SK-N-MC (cell line): ENCODE measurements around the gene DGUOK.
A peak's percentile ranks its signal among the peaks of the same experiment; 100 is the strongest.

Experiments
- DNase-seq: peaks from one replicate; pipeline ENCODE4 v3.0.0-alpha.2; 2011; ENCODE audit warnings: low read depth, low spot score
- H3K27ac ChIP-seq: fragments of 200-600 bp; sonication (generic); 2 replicates; pipeline ENCODE4 v1.5.1; 2016; ENCODE audit warnings: mixed run types
- H3K36me3 ChIP-seq: fragments of 200-600 bp; sonication (generic); 2 replicates; pipeline ENCODE4 v1.6.1; 2017; ENCODE audit warnings: antibody characterized with exemption, low read length, mixed read lengths; ENCODE audit not compliant: insufficient read depth
- H3K4me3 ChIP-seq: fragments of 200-600 bp; sonication (generic); 2 replicates; pipeline ENCODE4 v1.5.1; 2016
- H3K9ac ChIP-seq: fragments of 200-600 bp; sonication (generic); 2 replicates; pipeline ENCODE4 v1.8.0; 2017; ENCODE audit warnings: mixed run types, mixed read lengths; ENCODE audit not compliant: insufficient read length
- H3K9me3 ChIP-seq: fragments of 200-600 bp; sonication (generic); 2 replicates; pipeline ENCODE4 v1.6.1; 2017; ENCODE audit warnings: low read depth, mild to moderate bottlenecking, antibody characterized with exemption, low read length, moderate library complexity, mixed read lengths
- EZH2 ChIP-seq: fragments of 200-600 bp; sonication (generic); IDR thresholded peaks from one replicate; pipeline ENCODE4 v1.6.1; 2017; ENCODE audit warnings: antibody characterized with exemption
- FOXP2 ChIP-seq: optimal IDR thresholded peaks from 2 replicates; pipeline ENCODE3; 2011; ENCODE audit warnings: mild to moderate bottlenecking, moderate library complexity; ENCODE audit not compliant: insufficient read depth; ENCODE audit errors: extremely low read length, control extremely low read depth
- POLR2AphosphoS5 ChIP-seq: IDR thresholded peaks from 2 replicates; pipeline ENCODE4 v1.6.1; 2012; ENCODE audit warnings: mild to moderate bottlenecking, low read depth, low read length, borderline replicate concordance

Gene DGUOK

GRCh38 chr2:73961823-73962615 is 35.3 kb downstream of the DGUOK start:
- DNase-seq = no peak
- TF ChIP-seq FOXP2 (no peak), POLR2AphosphoS5 (no peak), EZH2 (no peak)
- Histone ChIP-seq H3K27ac (no peak overlapping the region), H3K9me3 (no peaks in the 10 kb centered on the region), H3K36me3 (peaks cover 28% of the 10 kb centered on the region), H3K4me3 (no peak overlapping the region), H3K9ac (no peak overlapping the region)

- Histone ChIP-seq H3K36me3 (peaks cover 22% of the 10 kb centered on the region), H3K27ac (no peak overlapping the region), H3K4me3 (no peak overlapping the region), H3K9me3 (no peaks in the 10 kb centered on the region), H3K9ac (no peak overlapping the region)
- TF ChIP-seq EZH2 (no peak), POLR2AphosphoS5 (no peak), FOXP2 (no peak)
- no peak for DNase-seq
Observed at GRCh38 chr2:73962798-73963197, 36.1 kb downstream of the DGUOK start.

- H3K36me3 ChIP-seq = peaks cover 14% of the 10 kb centered on the region
- H3K27ac ChIP-seq = no peak overlapping the region
- H3K9me3 ChIP-seq = no peaks in the 10 kb centered on the region
- H3K4me3 ChIP-seq = no peak overlapping the region
- no peak for DNase-seq
- TF ChIP-seq POLR2AphosphoS5 = no peak
- TF ChIP-seq EZH2 = no peak
- TF ChIP-seq FOXP2 = no peak
- H3K9ac ChIP-seq = no peak overlapping the region
Observed at GRCh38 chr2:73963385-73964120, 36.9 kb downstream of the DGUOK start.

- Histone ChIP-seq H3K27ac (no peak overlapping the region), H3K4me3 (no peak overlapping the region), H3K9ac (no peak overlapping the region), H3K36me3 (peaks cover 7% of the 10 kb centered on the region), H3K9me3 (no peaks in the 10 kb centered on the region)
- TF ChIP-seq POLR2AphosphoS5 (no peak), FOXP2 (no peak), EZH2 (no peak)
- no peak for DNase-seq
Observed at GRCh38 chr2:73964223-73964622, 37.5 kb downstream of the DGUOK start.

- H3K9ac ChIP-seq = no peak overlapping the region
- H3K36me3 ChIP-seq = no peaks in the 10 kb centered on the region
- no peaks in the 10 kb centered on the region for H3K9me3 ChIP-seq
- no peak for DNase-seq
- H3K27ac ChIP-seq = no peak overlapping the region
- TF ChIP-seq FOXP2 = no peak
- no peak overlapping the region for H3K4me3 ChIP-seq
Observed at GRCh38 chr2:73965053-73965452, 38.4 kb downstream of the DGUOK start.

- Histone ChIP-seq H3K27ac (no peak overlapping the region), H3K9ac (no peak overlapping the region), H3K36me3 (no peaks in the 10 kb centered on the region), H3K9me3 (no peaks in the 10 kb centered on the region), H3K4me3 (no peak overlapping the region)
- no peak for TF ChIP-seq POLR2AphosphoS5
- no peak for TF ChIP-seq FOXP2
- no peak for TF ChIP-seq EZH2
- DNase-seq = no peak
Observed at GRCh38 chr2:73968357-73968937, 41.8 kb downstream of the DGUOK start.

GRCh38 chr2:73969356-73969755 is 42.7 kb downstream of the DGUOK start:
- Histone ChIP-seq H3K9me3 (no peaks in the 10 kb centered on the region), H3K36me3 (no peaks in the 10 kb centered on the region), H3K27ac (no peak overlapping the region), H3K4me3 (no peak overlapping the region), H3K9ac (no peak overlapping the region)
- DNase-seq = no peak
- TF ChIP-seq FOXP2 (no peak), POLR2AphosphoS5 (no peak), EZH2 (no peak)

GRCh38 chr2:73970141-73970803 is 43.6 kb downstream of the DGUOK start:
- Histone ChIP-seq H3K27ac (peak overlapping the region; percentile 39; the same call in 1 of the 2 replicates), H3K9ac (no peak overlapping the region), H3K9me3 (no peaks in the 10 kb centered on the region), H3K4me3 (no peak overlapping the region), H3K36me3 (no peaks in the 10 kb centered on the region)
- no peak for DNase-seq
- TF ChIP-seq EZH2 (no peak), FOXP2 (no peak)
